HG02571 (cell line): ENCODE results near the gene OCIAD2.
"Not testable (repeated sequence)": the region's sequence is repeated elsewhere in the genome, so short reads cannot be mapped to it uniquely, and the experiment has no call there.

ENCODE experiments used
- ATAC-seq: cut with Tn5 transposase; IDR thresholded peaks from one replicate; pipeline ENCODE4 v1.9.1; 2021; ENCODE audit warnings: mild to moderate bottlenecking, moderate library complexity; ENCODE audit not compliant: unreplicated experiment

Gene OCIAD2

DNA sequence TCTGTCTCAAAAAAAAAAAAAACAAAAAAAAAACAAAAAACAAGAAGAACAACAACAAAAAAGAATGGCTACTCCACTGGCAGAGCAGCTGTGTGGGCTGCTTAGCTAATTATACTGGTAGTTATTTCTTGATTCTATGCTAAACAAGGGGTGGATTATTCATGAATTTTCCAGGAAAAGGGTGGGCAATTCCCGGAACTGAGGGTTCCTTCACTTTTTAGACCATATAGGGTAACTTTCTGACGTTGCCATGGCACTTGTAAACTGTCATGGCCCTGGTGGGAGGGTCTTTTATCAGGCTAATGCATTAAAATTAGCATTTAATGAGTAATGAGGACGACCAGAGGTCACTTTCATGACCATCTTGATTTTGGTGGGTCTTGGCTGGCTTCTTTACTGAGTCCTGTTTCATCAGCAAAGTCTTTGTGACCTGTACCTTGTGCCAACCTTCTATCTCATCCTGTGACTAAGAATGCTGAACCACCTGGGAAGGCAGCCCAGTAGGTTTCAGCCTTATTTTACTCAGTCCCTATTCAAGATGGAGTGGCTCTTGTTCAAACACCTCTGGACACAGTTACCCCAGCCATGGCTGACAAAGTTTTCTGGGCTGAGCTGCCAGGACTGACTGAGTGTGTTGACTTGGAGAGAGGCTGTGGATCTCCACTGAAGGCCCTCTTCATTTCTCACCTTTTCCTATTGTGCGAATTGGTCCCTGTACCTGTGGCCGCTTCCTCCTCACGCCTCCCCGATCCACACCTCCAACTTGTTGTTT lies 1.3 kb upstream of the OCIAD2 start:
- no peak for ATAC-seq

DNA sequence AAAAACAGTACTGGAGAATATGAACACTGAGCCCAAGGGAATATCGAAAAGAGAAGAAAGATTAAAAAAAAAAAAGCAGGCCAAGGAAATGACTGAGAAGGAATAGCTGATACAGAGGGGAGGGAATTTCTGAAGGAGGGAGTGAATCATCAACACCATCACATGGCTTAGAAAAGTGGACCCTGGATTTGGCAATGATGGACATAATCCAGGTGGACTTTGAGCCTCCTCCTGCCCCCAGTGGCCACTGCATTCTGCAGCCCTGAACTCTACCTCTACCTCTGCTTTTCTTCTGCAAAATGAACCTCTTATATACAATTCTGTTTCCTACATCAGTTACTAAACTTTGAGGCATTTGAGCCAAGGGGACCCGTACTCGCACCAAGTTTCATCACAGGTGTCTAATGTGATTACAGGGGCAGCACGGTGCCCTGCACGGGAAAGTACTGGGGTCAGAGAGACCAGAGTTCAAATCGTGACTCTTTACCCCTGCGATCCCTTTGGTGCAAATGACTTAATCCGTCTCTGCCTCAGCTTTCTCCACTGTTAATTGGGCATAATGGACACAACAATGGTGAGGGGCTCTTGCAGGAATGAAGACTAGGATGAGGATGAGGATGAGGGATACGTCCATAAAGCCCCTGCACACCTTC lies 1.1 kb downstream of the OCIAD2 start:
- no peak for ATAC-seq

DNA sequence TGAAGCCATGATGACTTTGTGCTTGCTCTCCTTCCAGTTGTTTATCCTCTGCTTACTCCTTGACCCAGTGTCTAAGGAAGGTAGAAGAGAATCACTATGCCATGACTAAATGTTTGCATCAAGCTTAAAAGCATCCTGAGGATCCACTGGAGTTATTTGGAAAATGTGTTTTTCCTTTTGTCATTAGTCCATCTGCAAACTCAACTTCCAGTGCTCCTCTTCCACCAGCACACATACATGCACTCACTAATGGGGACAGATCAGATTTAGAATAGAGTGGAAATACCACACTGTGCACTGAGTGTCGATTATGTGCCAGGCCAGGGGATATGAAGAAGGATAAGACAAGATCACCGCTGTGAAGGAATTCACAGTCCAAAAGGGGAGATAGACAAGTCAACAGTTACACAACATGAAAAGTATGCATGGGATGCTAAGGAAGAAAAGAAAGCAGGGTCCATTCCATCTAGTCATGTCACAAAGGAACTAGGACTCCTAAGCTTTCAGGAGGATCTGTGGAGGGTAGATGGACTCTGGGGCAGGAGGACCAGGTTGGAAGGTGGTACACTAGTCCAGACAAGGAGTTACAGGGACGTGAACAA lies 1.9 kb downstream of the OCIAD2 start:
- no peak for ATAC-seq

DNA sequence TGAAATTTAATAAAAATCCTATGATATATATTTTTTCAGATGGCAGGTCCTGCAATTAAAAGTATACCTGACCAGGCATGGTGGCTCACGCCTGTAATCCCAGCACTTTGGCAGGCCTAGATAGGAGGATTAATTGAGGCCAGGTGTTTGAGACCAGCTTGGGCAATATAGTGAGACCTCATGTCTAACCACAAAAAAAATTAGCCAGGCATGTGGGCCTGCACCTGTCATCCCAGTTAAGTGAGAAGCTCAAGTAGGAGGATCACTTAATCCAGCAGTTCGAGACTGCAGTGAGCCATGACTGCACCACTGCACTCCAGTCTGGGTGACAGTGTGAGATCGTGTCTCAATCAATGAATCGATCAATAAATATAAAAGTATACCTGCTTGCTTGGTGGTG lies 2.5 kb downstream of the OCIAD2 start:
- ATAC-seq = no peak

DNA sequence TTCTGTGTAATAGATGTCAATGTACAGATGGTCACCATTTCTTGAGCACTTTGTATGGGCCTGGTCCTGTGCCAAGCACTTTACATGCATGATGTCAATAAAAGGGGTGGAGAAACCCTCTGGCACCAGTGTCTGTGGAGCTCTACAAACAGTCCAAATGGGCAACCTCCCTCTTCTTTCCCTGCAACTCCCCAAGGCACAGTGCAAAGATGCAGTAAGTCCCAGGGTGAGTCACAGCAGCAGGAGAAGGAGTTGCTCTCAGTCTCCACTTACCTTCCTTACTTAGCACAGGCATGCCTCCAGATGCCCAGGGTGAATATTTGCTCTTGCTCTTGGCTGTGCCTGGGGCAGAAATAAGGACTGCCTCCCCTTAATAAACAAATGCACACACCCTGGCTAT lies 4.3 kb downstream of the OCIAD2 start:
- no peak for ATAC-seq

DNA sequence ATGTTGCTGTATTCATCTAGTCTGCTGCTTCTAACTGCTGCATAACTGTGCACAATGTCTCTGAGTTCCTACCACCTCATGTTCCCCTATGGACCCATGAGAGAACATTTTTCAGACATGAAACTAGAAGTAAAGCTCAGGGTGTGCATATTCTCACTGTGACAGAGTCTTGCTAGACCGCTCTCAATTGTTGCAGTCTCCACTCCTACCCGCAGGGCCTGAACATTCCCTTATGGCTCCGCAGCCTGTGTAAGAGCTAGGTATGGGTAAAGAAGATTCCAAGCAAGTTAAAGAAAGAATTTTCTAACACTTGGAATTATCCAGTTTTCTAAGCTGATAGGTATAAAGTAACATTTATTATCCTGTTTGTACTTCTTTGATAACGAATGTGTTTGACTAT lies 5.4 kb downstream of the OCIAD2 start:
- ATAC-seq = no peak

DNA sequence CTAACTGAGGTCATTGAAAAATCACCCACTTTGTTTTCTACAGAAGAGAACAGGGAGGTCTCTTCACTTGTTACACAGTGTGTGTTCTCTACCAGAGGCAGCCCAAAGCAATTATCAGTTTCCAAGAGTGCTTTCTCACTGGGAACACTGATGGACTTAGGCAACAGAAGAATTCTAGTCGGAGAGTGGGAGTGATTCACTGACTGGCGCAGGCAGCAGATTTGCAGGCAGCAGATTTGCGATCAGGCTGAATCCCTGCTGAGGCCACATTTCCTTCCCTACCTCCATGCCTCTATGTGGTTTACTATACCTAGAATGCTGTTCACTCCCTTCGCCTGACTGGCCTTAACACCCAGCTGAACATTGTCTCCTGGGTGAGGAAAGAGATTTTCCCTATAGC lies 6.6 kb downstream of the OCIAD2 start:
- ATAC-seq = no peak

DNA sequence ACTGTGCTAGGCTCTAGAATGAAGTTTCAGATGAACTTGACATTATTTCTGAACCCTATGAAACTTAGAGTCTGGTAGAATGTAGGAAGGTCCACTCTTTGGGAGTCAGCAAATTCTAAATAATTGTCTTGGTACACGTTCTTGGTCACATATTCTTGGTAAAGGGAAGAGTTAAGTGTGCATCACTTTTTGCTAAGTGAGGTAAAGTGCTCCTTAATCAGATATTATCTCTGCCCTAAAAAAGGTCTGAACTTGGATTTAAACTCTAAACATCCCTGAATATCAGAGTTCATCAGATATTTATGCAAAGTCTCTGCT lies 7.2 kb downstream of the OCIAD2 start:
- no peak for ATAC-seq

DNA sequence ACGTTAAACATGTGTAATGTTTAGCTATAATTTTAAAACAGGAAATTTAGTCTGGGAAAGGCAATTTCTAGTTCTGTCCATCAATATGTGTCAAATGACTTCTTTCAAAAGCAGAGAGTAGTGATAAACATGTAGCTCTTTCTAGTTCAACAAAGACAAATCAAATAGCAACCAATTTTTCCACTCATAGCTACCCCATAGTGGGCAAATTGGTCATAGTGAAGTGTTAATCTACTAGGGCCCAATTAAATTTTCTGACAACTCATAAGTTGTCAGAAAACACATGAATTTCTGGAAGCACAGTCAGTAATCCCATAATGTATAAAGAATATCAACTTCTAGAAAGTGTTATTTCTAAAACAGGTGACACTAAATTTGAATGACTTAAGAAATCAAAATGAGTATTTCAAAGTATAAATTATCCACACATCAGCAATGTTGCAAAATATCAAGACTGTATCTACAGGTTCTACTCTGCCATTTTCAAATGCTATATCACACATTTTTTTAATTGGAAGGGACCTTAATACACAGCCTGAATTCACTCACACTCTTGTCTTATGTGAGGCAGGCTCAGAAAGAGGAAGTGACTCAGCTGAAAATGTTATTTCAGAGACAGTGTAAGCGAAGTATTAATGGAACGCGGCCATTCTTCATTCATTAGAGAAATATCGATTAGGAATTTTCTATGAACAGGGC lies 7.7 kb downstream of the OCIAD2 start:
- no peak for ATAC-seq

DNA sequence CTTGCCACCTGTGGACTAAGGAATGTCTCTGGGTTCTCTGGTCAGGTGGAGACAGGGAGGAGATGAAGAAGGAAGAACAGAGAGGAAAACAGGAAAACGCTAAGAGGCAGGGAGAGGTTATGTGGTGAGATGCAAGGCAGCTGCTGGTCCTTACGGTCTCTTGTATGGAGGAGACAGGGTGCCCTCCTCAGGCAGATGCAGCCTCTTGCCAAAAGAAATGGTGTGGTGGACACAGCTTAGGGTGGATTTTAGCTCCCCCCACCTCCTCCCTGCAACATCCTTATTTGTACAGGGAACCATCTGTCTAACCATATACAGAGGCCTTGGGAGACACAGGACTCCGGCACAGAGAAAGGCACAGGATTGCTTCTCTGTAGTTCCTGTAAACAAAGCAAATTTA lies 9.7 kb downstream of the OCIAD2 start:
- ATAC-seq = no peak

DNA sequence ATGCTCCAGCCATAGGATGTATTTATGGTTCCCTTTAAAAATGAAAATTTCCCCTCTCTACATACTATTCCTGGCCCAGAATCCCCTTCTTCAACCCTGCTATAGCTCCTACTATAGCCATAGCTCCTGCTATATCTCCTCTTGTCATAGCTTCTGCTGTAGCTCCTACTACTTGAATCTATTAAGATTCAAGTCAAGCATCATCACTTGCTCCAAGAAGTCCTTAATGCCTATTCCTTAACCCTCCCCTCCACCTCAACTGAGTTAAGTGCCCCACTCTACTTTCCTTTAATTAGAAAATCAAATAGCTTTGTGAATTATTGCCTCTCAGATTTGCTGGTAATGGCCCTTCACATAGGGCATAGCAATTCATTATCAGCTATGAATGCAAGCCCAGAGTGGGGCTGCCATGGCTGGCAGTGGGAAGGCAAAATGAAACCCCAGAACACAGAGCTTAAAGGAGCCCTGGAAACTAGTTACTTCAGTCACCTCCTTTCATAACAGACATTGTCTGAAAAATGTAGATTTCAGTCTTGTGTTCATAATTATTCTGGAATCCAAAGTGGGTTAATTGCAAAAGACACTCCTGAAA lies 15.4 kb downstream of the OCIAD2 start:
- ATAC-seq = no peak

DNA sequence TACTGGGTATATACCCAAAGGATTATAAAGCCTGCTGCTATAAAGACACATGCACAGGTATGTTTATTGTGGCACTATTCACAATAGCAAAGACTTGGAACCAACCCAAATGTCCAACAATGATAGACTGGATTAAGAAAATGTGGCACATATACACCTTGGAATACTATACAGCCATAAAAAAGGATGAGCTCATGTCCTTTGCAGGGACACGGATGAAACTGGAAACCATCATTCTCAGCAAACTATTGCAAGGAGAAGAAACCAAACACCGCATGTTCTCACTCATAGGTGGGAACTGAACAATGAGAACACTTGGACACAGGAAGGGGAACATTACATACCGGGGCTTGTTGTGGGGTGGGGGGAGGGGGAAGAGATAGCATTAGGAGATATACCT lies 16.8 kb downstream of the OCIAD2 start:
- not testable (repeated sequence) for ATAC-seq

DNA sequence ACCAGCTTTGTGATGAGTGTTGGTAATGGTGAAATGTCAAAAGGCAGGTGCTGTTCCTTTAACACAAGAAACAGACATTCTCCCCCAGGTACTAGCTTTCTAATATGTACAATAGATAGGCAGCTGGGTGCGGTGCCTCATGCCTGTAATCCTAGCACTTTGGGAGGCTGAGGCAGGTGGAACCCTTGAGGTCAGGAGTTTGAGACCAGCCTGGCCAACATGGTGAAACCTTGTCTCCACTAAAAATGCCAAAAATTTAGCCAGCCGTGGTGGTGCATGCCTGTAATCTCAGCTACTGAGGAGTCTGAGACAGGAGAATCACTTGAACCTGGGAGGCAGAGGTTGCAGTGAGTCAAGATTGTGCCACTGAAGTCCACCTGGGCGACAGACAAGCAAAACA lies 24.9 kb downstream of the OCIAD2 start:
- ATAC-seq = not testable (repeated sequence)

DNA sequence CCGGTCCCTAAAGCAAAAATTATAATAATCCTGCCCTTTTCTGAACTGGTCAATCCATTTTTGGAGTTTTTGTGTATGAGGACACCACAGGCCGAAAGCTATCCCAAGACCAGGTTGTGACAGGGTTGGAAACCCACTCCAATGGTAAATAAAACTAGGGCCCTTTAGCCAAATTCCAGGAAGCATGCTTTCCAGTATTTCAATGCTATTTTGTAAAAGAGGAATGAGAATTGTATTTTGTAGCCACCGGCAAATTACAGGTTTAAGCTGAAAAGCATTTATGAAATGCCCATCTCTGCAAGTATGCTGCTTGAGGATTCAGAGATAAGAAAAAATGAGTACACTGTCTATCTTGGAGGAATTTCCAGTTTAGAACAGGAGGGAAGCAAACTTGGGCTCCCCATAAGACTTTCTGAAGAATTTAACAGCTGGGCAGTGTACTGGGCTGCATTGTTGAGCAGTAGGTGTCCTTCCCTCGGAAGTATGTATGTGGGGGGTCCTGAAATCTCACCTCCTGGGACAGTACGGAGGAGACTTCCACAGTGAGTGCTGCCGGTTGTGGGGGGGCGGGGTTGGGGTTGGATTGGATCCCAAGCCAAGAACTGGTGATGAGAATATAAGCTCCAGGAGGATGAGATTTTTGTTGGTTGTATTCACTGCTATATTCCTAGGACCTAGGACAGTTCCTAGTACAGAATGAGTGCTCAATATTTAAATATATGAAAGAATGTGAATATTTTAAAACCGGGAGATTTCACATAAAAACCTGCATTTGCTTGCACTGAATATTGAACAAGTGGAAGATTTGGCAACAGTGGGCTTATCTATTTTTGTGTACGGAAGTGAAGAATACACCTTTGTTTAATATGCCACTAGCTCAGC lies 26.8 kb downstream of the OCIAD2 start:
- ATAC-seq = no peak

DNA sequence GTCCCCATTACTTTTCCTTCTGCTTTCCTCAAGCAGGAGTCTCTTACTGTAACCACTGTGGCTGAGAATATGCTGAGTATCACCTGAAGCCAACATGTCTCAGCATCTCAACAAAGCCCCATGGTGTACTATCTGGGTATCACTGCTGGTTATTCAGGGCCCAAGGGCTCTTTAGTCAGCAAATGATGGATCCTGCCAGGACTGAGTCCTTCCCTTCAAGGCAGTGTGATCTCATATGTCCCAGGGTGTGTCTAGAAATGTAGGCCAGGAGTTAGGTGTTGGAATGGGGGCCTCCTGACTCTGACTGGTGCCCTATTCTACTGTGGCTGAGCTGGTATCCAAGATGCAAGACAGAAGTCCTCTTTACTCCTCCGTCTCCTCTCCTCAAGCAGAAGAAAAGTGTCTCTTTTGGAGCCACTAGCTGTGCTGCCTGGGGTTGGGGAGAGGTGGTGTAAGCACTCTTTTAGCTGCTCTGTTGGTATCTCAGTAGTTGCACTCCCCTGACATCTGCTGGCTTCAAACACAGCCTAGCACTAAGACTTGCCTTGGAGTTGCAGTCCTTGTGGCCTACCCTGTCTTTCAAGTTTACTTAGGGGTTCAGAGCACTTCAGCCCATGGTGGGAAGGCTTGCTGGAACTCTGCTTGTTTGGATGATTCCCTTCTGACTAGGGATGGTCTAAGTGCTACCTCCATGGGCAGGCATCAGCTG lies 28.6 kb downstream of the OCIAD2 start:
- ATAC-seq = no peak

DNA sequence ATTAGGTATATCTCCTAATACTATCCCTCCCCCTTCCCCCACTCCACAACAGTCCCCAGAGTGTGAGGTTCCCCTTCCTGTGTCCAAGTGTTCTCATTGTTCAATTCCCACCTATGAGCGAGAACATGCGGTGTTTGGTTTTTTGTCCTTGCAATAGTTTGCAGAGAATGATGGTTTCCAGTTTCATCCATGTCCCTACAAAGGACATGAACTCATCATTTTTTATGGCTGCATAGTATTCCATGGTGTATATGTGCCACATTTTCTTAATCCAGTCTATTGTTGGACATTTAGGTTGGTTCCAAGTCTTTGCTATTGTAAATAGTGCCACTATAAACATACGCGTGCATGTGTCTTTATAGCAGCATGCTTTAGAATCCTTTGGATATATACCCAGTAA lies 41.9 kb downstream of the OCIAD2 start:
- not testable (repeated sequence) for ATAC-seq

DNA sequence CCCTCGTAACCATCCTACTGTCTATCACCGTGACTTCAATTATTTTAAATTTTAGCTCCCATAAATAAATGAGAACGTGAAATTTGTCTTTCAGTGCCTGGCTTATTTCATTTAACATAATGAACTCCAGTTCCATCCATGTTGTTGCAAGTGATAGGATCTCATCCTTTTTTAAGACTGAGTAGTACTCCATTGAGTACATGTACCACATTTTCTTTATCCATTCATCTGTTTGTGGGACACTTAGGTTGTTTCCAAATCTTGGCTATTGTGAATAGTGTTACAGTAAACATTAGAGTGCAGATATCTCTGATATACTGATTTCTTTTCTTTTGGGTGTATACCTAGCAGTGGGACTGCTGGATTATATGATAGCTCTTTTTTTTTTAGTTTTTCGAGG lies 42.8 kb downstream of the OCIAD2 start:
- no peak for ATAC-seq

DNA sequence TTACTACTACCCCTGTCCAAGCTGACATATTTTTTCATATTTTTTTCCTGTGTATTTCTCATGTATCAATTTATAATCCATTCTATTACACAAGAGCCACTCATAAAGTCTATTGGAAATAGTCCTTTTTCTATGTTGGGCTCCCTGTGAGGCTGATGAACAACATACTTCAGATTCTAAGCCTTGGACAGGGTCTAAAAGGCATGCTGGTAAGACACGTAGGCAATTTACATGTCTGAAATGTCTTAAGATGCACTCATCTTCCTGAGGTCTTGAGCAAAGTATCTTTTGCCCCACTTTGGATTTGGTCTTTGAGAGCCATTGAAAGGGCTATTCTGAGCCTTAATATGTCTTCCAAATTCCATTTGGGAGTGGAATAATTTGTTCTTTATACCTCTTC lies 43.9 kb downstream of the OCIAD2 start:
- ATAC-seq = no peak

DNA sequence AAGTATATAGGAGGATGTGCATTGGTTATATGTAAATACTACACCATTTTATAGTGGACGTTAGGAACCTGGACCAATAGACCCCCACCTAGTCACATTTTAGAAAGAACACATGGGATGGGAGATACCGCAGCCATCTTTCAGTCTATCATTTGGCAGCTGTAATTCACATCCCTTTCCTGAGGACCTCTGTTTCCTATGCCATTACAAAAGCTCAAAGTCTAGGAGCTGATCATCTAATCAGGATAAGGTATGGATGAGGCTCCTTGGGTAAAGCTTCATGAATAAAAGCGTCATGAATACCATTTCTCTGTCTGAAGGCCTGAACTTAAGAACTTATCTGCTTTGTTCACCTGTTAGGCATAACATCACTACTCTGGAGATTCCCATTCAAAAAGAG lies 44.5 kb downstream of the OCIAD2 start:
- no peak for ATAC-seq

DNA sequence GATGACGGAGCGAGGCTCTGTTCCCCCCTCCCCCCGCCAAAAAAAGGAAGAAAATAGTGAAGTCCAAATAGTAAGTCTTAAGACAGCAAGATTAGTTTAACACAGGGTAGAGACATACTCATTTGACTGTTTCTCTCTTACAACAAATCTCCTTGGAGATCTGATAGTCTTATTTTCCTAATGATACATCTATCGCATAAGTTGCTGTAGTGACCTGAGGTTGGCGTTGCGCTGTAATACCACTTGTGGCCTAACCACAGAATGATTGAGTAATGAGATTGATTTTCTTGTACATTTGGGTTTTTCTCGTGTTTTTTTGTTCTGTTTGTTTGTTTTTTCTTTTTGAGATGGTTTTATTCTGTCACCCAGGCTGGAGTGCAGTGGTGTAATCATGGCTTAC lies 48.4 kb downstream of the OCIAD2 start:
- ATAC-seq = no peak
